Measurements from ENCODE around the gene SLC24A3. TPM values are rescaled to one million over a fixed set of nuclear protein-coding genes. Genes with fewer than 3 reads are reported as not detected.

SLC24A3 gene
- total RNA-seq, 1 experiment from 2014 or later: 46.0 TPM

- no peaks in the 10 kb centered on the region for H3K4me1 ChIP-seq (ENCODE audit: insufficient read depth, low read length, poor library complexity, severe bottlenecking)
- no TSS peak for BruUV-seq (replicated peaks)
- CTCF ChIA-PET: no interaction called here
- TF ChIP-seq CTCF (conservative IDR thresholded peaks at IDR 0.05; ENCODE audit: low read depth, low read length) (no peak), EZH2 (IDR thresholded peaks at IDR 0.05; ENCODE audit: borderline replicate concordance, low read depth, low read length, poor library complexity, severe bottlenecking) (no peak)
- H3K4me3 ChIP-seq (ENCODE audit: low read depth, low read length, poor library complexity, severe bottlenecking): no peak overlapping the region
- peaks cover 23% of the 10 kb centered on the region for H3K36me3 ChIP-seq (ENCODE audit: insufficient read depth, low read length, poor library complexity, severe bottlenecking)
- H3K27ac ChIP-seq (ENCODE audit: low read depth, low read length, poor library complexity, severe bottlenecking): no peak overlapping the region
- H3K27me3 ChIP-seq (replicated peaks; ENCODE audit: insufficient read depth, low read depth, low read length, poor library complexity): no peaks in the 10 kb centered on the region
- intact Hi-C loops (cut with micrococcal nuclease; ENCODE audit: unreplicated experiment): no loop called here
- DNase-seq (ENCODE audit: low spot score): no peak
- peaks cover 6% of the 10 kb centered on the region for H3K9me3 ChIP-seq (ENCODE audit: low read depth, low read length, poor library complexity, severe bottlenecking)
- POLR2A ChIA-PET (ENCODE audit: low non-redundant PET): interaction anchor here (0.7 kb wide), 1 partner anchor 35 kb away, joined by 3 read pairs; no protein-coding TSS in a partner anchor
These were observed 414.5 kb downstream of the SLC24A3 start for GRCh38 chr20:19626896-19627295.

- TF ChIP-seq EZH2 (IDR thresholded peaks at IDR 0.05; ENCODE audit: borderline replicate concordance, low read depth, low read length, poor library complexity, severe bottlenecking): no peak
- TF ChIP-seq CTCF (conservative IDR thresholded peaks at IDR 0.05; ENCODE audit: low read depth, low read length): peak; percentile 80
- H3K9me3 ChIP-seq (ENCODE audit: low read depth, low read length, poor library complexity, severe bottlenecking): peaks cover 6% of the 10 kb centered on the region
- H3K36me3 ChIP-seq (ENCODE audit: insufficient read depth, low read length, poor library complexity, severe bottlenecking): peaks cover 16% of the 10 kb centered on the region
- peak; percentile 77 for DNase-seq (ENCODE audit: low spot score)
- no peaks in the 10 kb centered on the region for H3K27me3 ChIP-seq (replicated peaks; ENCODE audit: insufficient read depth, low read depth, low read length, poor library complexity)
- POLR2A ChIA-PET (ENCODE audit: low non-redundant PET): no interaction called here
- BruUV-seq (replicated peaks): no TSS peak
- peaks cover 2% of the 10 kb centered on the region for H3K4me1 ChIP-seq (ENCODE audit: insufficient read depth, low read length, poor library complexity, severe bottlenecking)
- intact Hi-C loops (cut with micrococcal nuclease; ENCODE audit: unreplicated experiment): no loop called here
- CTCF ChIA-PET: interaction anchor here (0.6 kb wide), 1 partner anchor 958 kb away, joined by 3 read pairs; no protein-coding TSS in a partner anchor
- H3K27ac ChIP-seq (ENCODE audit: low read depth, low read length, poor library complexity, severe bottlenecking): peak overlapping the region; percentile 1
- no peak overlapping the region for H3K4me3 ChIP-seq (ENCODE audit: low read depth, low read length, poor library complexity, severe bottlenecking)
These were observed 416.2 kb downstream of the SLC24A3 start for GRCh38 chr20:19628570-19629134.

GRCh38 chr20:19631410-19631809, 419.0 kb downstream of the SLC24A3 start:
- TF ChIP-seq EZH2 (IDR thresholded peaks at IDR 0.05; ENCODE audit: borderline replicate concordance, low read depth, low read length, poor library complexity, severe bottlenecking) (no peak), CTCF (conservative IDR thresholded peaks at IDR 0.05; ENCODE audit: low read depth, low read length) (no peak)
- no peak overlapping the region for H3K27ac ChIP-seq (ENCODE audit: low read depth, low read length, poor library complexity, severe bottlenecking)
- no peaks in the 10 kb centered on the region for H3K9me3 ChIP-seq (ENCODE audit: low read depth, low read length, poor library complexity, severe bottlenecking)
- CTCF ChIA-PET: no interaction called here
- POLR2A ChIA-PET (ENCODE audit: low non-redundant PET): no interaction called here
- intact Hi-C loops (cut with micrococcal nuclease; ENCODE audit: unreplicated experiment): no loop called here
- DNase-seq (ENCODE audit: low spot score): no peak
- H3K4me1 ChIP-seq (ENCODE audit: insufficient read depth, low read length, poor library complexity, severe bottlenecking): peaks cover 5% of the 10 kb centered on the region
- BruUV-seq (replicated peaks): no TSS peak
- no peak overlapping the region for H3K4me3 ChIP-seq (ENCODE audit: low read depth, low read length, poor library complexity, severe bottlenecking)
- peaks cover 7% of the 10 kb centered on the region for H3K36me3 ChIP-seq (ENCODE audit: insufficient read depth, low read length, poor library complexity, severe bottlenecking)
- H3K27me3 ChIP-seq (replicated peaks; ENCODE audit: insufficient read depth, low read depth, low read length, poor library complexity): no peaks in the 10 kb centered on the region
